ENCODE measurements around the gene FBLN7. TPM values are rescaled to one million over a fixed set of nuclear protein-coding genes. Genes with fewer than 3 reads are reported as not detected.

FBLN7 gene
- total and polyA plus RNA-seq, 2 of the 8 experiments (the other 6 are each of a cell fraction or from before 2014, with no cell fraction given): 0.30 to 0.77 TPM

DNA sequence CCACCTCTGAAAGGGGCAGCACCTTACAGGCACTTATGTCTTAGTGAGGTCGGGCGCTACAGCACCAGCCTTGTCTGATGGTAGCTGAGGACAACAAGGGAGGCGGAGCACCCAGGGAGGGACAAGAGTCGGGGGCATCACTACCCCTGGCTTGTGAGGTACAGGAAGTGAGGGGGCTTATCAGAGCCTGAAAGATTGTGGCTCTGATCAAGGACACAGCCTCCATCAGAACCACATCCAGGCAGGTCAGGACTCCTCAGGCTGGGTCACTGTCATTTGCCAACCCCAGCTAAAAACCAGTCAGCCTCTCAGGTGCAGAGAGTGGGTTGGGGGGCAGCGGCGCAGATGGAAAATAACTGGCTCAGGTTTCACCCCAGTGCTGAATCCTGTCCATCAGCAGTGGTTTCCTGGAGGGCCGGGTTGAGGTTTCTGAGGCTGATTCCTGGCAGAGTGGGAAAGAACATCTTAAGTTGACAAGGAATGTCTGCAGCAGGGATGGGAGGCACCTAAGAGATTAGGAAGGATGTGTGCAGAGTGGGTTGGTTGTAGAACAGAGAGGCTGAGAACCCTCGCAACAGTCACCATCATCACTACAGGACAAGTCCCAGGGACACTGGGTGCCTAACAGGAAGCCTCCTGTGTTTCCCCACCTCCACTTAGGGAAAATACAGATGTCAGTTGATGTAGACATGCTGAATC is 45.3 kb downstream of the FBLN7 start (continued):
- TF ChIP-seq RAD21 (IDR thresholded peaks at IDR 0.05 in 1 of 2, conservative IDR thresholded peaks at IDR 0.05 in 1 of 2; ENCODE audit: low read depth in 2 of 2, low read length in 2 of 2) (no peak), TAF7 (optimal IDR thresholded peaks at IDR 0.05; ENCODE audit: borderline replicate concordance, low read depth, low read length) (no peak), E2F6 (IDR thresholded peaks at IDR 0.05) (no peak), SIN3A (conservative IDR thresholded peaks at IDR 0.05 in 1 of 2, IDR thresholded peaks at IDR 0.05 in 1 of 2; ENCODE audit: low read depth in 1 of 2, low read length in 2 of 2) (no peak), EGR1 (IDR thresholded peaks at IDR 0.05; ENCODE audit: borderline replicate concordance, low read depth, low read length) (no peak)

All from H1 (cell line).